Karpas-422 (cell line): Measurements from ENCODE around the gene PI4K2B. TPM values are rescaled to one million over a fixed set of nuclear protein-coding genes. Genes with fewer than 3 reads are reported as not detected.
A peak's percentile ranks its signal among the peaks of the same experiment; 100 is the strongest.
"Not testable (repeated sequence)": the region's sequence is repeated elsewhere in the genome, so short reads cannot be mapped to it uniquely, and the experiment has no call there.

Experiments
- DNase-seq: peaks from one replicate; pipeline ENCODE4 v3.0.0-alpha.2; 2015
- H2AFZ ChIP-seq: fragments of 200-600 bp; sonication (generic); 2 replicates; pipeline ENCODE4 v1.6.1; 2014; ENCODE audit warnings: antibody characterized with exemption, low read length, mixed read lengths
- H3K27ac ChIP-seq: fragments of 200-600 bp; sonication (generic); 2 replicates; pipeline ENCODE4 v1.5.1; 2014; ENCODE audit warnings: mild to moderate bottlenecking, low read length, moderate library complexity
- H3K27me3 ChIP-seq: fragments of 200-600 bp; sonication (generic); 2 replicates; pipeline ENCODE4 v1.6.1; 2014; ENCODE audit warnings: low read length, mixed read lengths
- H3K36me3 ChIP-seq: fragments of 200-600 bp; sonication (generic); 2 replicates; pipeline ENCODE4 v1.6.1; 2014; ENCODE audit warnings: low read length, mixed read lengths; ENCODE audit not compliant: insufficient read depth
- H3K4me1 ChIP-seq: fragments of 200-600 bp; sonication (generic); 2 replicates; pipeline ENCODE4 v1.6.1; 2014; ENCODE audit warnings: mild to moderate bottlenecking, low read length, mixed read lengths
- H3K4me2 ChIP-seq: fragments of 200-600 bp; sonication (generic); 2 replicates; pipeline ENCODE4 v1.6.1; 2014; ENCODE audit warnings: low read length, low read depth, mild to moderate bottlenecking; ENCODE audit not compliant: poor library complexity, severe bottlenecking
- H3K4me3 ChIP-seq: fragments of 200-600 bp; sonication (generic); 2 replicates; pipeline ENCODE4 v1.5.1; 2014; ENCODE audit warnings: mild to moderate bottlenecking, antibody characterized with exemption, low read length, mixed read lengths
- H3K79me2 ChIP-seq: fragments of 200-600 bp; sonication (generic); 2 replicates; pipeline ENCODE4 v1.6.1; 2014; ENCODE audit warnings: mild to moderate bottlenecking, low read length, mixed read lengths
- H3K9ac ChIP-seq: fragments of 200-600 bp; sonication (generic); 2 replicates; pipeline ENCODE4 v1.6.0; 2014; ENCODE audit warnings: low read length
- H3K9me2 ChIP-seq: fragments of 200-600 bp; sonication (generic), shearing (Covaris generic); replicated peaks from 2 replicates; pipeline ENCODE4 v1.6.0; 2014; ENCODE audit warnings: mild to moderate bottlenecking, low read length, moderate library complexity; ENCODE audit not compliant: insufficient read depth
- H3K9me3 ChIP-seq: fragments of 300-700, 200-600 bp; sonication (generic); 2 replicates; pipeline ENCODE4 v1.6.1; 2014; ENCODE audit warnings: low read length, mixed read lengths
- H4K20me1 ChIP-seq: fragments of 200-600 bp; sonication (generic); 2 replicates; pipeline ENCODE4 v1.6.1; 2014; ENCODE audit warnings: mild to moderate bottlenecking, antibody characterized with exemption, low read length, low read depth; ENCODE audit not compliant: insufficient read depth
- total RNA-seq: library from RNA; depleted of rRNA; stranded (reverse); fragments of >200 nt; shearing (Covaris generic); gene quantifications from 2 replicates; pipeline ENCODE4 v1.2.3, GENCODE V29; 2014; ENCODE audit warnings: low replicate concordance

PI4K2B gene
- total RNA-seq, 1 experiment from 2014 or later = 38.4 TPM

- H3K27ac ChIP-seq = no peak overlapping the region
- DNase-seq = no peak
- H3K9ac ChIP-seq = no peak overlapping the region
- no peak overlapping the region for H3K4me2 ChIP-seq
- H2AFZ ChIP-seq = no peak overlapping the region
- H3K4me3 ChIP-seq = no peak overlapping the region
- H3K27me3 ChIP-seq = no peaks in the 10 kb centered on the region
- no peaks in the 10 kb centered on the region for H3K9me2 ChIP-seq
- no peaks in the 10 kb centered on the region for H4K20me1 ChIP-seq
- no peaks in the 10 kb centered on the region for H3K4me1 ChIP-seq
- peaks cover 75% of the 10 kb centered on the region for H3K79me2 ChIP-seq
- H3K9me3 ChIP-seq = no peaks in the 10 kb centered on the region
- no peaks in the 10 kb centered on the region for H3K36me3 ChIP-seq
Measured at GRCh38 chr4:25246680-25247611, 13.1 kb downstream of the PI4K2B start.

DNA sequence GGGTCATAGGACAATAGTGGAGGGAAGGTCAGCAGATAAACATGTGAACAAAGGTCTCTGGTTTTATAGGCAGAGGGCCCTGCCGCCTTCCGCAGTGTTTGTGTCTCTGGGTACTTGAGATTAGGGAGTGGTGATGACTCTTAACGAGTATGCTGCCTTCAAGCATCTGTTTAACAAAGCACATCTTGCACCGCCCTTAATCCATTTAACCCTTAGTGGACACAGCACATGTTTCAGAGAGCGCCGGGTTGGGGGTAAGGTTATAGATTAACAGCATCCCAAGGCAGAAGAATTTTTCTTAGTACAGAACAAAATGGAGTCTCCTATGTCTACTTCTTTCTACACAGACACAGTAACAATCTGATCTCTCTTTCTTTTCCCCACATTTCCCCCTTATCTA, 15.0 kb downstream of the PI4K2B start:
- Histone ChIP-seq H3K4me1 (peaks cover 13% of the 10 kb centered on the region), H3K79me2 (peaks cover 79% of the 10 kb centered on the region)
- not testable (repeated sequence) for H3K4me3 ChIP-seq, H3K4me2 ChIP-seq, H3K9me3 ChIP-seq, H3K27ac ChIP-seq, H3K36me3 ChIP-seq, H2AFZ ChIP-seq, DNase-seq, H3K9me2 ChIP-seq, H3K27me3 ChIP-seq, H3K9ac ChIP-seq, H4K20me1 ChIP-seq

DNA sequence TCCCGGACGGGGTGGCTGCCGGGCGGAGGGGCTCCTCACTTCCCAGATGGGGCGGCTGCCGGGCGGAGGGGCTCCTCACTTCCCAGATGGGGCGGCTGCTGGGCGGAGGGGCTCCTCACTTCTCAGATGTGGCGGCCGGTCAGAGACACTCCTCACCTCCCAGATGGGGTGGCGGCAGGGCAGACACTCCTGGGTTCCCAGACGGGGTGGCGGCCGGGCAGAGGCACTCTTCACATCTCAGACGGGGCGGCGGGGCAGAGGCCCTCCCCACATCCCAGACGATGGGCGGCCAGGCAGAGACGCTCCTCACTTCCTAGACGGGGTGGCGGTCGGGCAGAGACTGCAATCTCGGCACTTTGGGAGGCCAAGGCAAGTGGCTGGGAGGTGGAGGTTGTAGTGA, 15.7 kb downstream of the PI4K2B start:
- H4K20me1 ChIP-seq, H3K4me3 ChIP-seq, H3K9ac ChIP-seq, H3K9me3 ChIP-seq, H2AFZ ChIP-seq, H3K27me3 ChIP-seq, H3K36me3 ChIP-seq, H3K27ac ChIP-seq, H3K9me2 ChIP-seq, DNase-seq, H3K4me2 ChIP-seq: not testable (repeated sequence)
- peaks cover 13% of the 10 kb centered on the region for H3K4me1 ChIP-seq
- peaks cover 78% of the 10 kb centered on the region for H3K79me2 ChIP-seq

DNA sequence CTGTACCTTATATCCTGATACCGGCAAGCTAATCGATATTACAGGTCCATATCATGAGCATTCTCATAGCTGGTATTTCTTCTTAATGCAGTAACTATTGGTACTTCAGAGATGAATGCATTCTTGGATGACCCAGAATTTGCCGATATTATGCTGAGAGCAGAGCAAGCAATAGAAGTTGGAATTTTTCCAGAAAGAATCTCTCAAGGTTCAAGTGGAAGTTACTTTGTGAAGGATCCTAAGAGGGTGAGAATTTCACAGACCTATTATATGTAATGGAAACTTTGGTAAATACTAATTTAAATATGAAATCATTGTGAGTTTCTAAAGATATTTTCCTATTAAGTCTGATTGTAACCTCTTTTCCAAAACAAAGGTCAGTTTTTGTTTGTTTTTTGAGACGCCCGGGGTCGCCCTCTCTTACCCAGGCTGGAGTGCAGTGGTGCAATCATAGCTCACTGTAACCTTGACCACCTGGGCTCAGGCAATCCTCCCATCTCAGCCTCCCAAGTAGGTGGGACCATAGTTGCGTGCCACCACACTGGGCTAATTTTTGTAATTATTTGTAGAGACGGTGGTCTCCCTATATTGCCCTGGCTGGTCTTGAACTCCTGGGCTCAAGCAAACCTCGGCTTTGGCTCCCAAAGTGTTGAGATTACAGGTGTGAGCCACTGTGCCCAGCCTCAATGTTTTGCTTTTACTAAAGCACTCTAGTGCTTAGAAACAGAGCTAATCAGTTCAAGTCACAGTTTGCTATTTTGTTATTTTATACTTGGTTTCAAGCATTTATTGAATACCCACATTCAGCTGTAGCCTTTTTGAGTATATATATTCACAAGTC, 18.6 kb downstream of the PI4K2B start:
- Histone ChIP-seq H3K4me2 (peak overlapping the region; percentile 0), H4K20me1 (no peaks in the 10 kb centered on the region), H3K4me3 (no peak overlapping the region), H3K27me3 (no peaks in the 10 kb centered on the region), H3K36me3 (peaks cover 11% of the 10 kb centered on the region; the same call in 1 of the 2 replicates), H3K9me2 (no peaks in the 10 kb centered on the region), H3K27ac (peak overlapping the region; percentile 16; the same call in 1 of the 2 replicates), H3K79me2 (peaks cover 60% of the 10 kb centered on the region), H3K9ac (no peak overlapping the region), H3K4me1 (peaks cover 13% of the 10 kb centered on the region), H3K9me3 (no peaks in the 10 kb centered on the region), H2AFZ (no peak overlapping the region)
- no peak for DNase-seq

DNA sequence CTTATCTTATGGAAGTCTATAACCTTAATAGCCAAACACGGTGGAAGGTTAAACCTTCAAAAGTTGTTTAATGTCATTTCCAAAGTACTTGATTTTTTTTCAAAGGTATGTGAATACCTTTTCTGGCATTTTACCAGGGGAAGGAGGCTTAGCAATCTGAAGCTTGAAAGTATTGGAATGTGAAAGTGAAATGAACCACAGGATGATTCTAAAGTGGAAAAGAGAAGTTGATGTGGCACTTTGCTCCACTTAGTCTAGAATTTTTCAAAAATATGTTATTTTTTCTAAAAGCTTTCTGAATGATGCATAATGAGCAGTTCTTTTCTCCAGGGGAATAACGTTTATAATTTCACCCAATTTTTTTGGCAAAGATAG, 19.2 kb downstream of the PI4K2B start:
- Histone ChIP-seq H3K9me3 (no peaks in the 10 kb centered on the region), H3K4me3 (no peak overlapping the region), H3K4me1 (peaks cover 13% of the 10 kb centered on the region), H2AFZ (no peak overlapping the region), H3K36me3 (peaks cover 11% of the 10 kb centered on the region; the same call in 1 of the 2 replicates), H3K9ac (0 out of 2 replicates have a peak overlapping the region, but pooled peaks have one; percentile 3), H3K79me2 (peaks cover 54% of the 10 kb centered on the region), H3K27ac (peak overlapping the region; percentile 16; the same call in 1 of the 2 replicates), H3K4me2 (peak overlapping the region; percentile 0), H3K27me3 (no peaks in the 10 kb centered on the region), H3K9me2 (no peaks in the 10 kb centered on the region), H4K20me1 (no peaks in the 10 kb centered on the region)
- DNase-seq = no peak

- H2AFZ ChIP-seq, H3K4me2 ChIP-seq, H3K27me3 ChIP-seq, H3K9me3 ChIP-seq, H3K9me2 ChIP-seq, H3K4me3 ChIP-seq, H3K9ac ChIP-seq, H3K27ac ChIP-seq, DNase-seq, H4K20me1 ChIP-seq: not testable (repeated sequence)
- Histone ChIP-seq H3K36me3 (peaks cover 11% of the 10 kb centered on the region; the same call in 1 of the 2 replicates), H3K79me2 (peaks cover 50% of the 10 kb centered on the region), H3K4me1 (peaks cover 13% of the 10 kb centered on the region)
Measured at GRCh38 chr4:25253786-25254185, 20.0 kb downstream of the PI4K2B start.

GRCh38 chr4:25258980-25259578, 25.2 kb downstream of the PI4K2B start:
- Histone ChIP-seq H3K4me3 (no peak overlapping the region), H3K79me2 (peaks cover 10% of the 10 kb centered on the region), H3K4me2 (no peak overlapping the region), H3K9ac (no peak overlapping the region), H3K9me2 (no peaks in the 10 kb centered on the region), H3K27me3 (no peaks in the 10 kb centered on the region), H3K36me3 (peaks cover 28% of the 10 kb centered on the region; the same call in 1 of the 2 replicates), H3K9me3 (no peaks in the 10 kb centered on the region), H4K20me1 (no peaks in the 10 kb centered on the region), H2AFZ (no peak overlapping the region), H3K4me1 (no peaks in the 10 kb centered on the region), H3K27ac (no peak overlapping the region)
- DNase-seq = no peak

DNA sequence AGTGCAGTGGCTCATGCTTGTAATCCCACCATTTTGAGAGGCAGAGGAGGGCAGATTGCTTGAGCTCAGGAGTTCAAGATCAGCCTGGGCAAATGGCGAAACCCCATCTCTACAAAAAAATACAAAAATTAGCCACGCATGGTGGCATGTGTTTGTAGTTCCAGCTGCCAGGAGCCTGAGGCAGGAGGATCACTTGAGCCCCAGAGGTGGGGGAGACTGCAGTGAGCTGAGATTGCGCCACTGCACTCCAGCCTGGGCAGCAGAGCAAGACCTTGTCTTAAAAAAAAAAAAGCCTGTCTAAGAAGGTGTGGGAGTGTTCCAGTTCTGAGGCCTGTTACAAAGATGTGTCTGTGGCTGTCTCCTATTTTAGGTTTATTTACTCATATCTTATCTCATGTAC, 38.0 kb downstream of the PI4K2B start:
- DNase-seq = no peak
- Histone ChIP-seq H3K9me3 (no peaks in the 10 kb centered on the region), H3K9me2 (no peaks in the 10 kb centered on the region), H3K4me2 (no peak overlapping the region), H3K4me3 (no peak overlapping the region), H3K27me3 (no peaks in the 10 kb centered on the region), H2AFZ (no peak overlapping the region), H3K27ac (no peak overlapping the region), H3K4me1 (peaks cover 21% of the 10 kb centered on the region), H3K36me3 (peaks cover 11% of the 10 kb centered on the region; the same call in 1 of the 2 replicates), H3K79me2 (no peaks in the 10 kb centered on the region), H3K9ac (no peak overlapping the region), H4K20me1 (no peaks in the 10 kb centered on the region)
